ENCODE data around the gene QARS1. TPM values are rescaled to one million over a fixed set of nuclear protein-coding genes. Genes with fewer than 3 reads are reported as not detected.

QARS1 gene
- total and polyA plus RNA-seq, 2 of the 13 experiments (the other 11 are each of a cell fraction or from before 2014, with no cell fraction given): 307 to 327 TPM

DNA sequence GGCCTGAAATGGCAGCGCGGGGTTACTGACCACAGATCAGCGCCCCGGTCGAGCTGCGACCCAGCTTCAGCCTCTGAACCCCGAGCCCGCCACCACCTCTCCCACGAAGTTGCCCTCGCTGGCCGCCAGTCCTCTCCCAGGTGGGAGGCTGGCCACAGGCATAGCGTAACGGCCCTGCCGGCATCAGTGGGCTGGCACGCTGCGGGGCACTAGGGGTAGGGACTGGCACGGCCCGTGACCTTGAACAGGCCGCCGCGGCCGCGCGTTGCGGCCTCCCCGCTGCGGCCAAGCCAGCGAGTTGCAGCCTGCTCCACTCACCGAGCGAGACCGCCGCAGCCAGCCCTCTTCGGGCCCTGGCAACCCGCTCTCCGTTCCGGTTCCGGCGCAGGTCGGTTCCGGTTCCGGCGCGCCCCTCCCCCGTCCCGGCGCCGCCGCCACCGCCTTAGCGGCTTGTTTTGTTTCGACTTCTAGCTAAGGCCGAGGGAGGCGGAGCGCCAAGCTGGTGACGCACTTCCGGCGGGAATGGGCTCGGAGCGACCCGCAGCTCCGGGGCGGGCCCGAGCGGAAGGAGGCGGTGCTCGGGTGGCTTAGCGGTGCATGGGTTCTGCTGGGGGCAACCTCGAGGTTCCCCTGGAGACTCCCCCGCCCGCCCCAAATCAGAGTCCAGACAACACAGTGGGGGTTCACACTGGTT, 16.0 kb upstream of the QARS1 start, which contains the start of gene USP19 (continued):
- TF ChIP-seq ATF4 (CRISPR knock-in tag; IDR thresholded peaks at IDR 0.05) (no peak), NR2F1 (CRISPR knock-in tag; IDR thresholded peaks at IDR 0.05) (no peak), RFX1 (IDR thresholded peaks at IDR 0.05) (no peak), SMAD3 (CRISPR knock-in tag; IDR thresholded peaks at IDR 0.05) (0 out of 2 replicates have a peak, but pooled peaks have one; percentile 41), ZNF530 (CRISPR knock-in tag; IDR thresholded peaks at IDR 0.05; ENCODE audit: low read depth) (no peak), CSRNP1 (CRISPR knock-in tag; IDR thresholded peaks at IDR 0.05) (peak; percentile 80; the same call in 1 of the 2 replicates), ZNF251 (CRISPR knock-in tag; IDR thresholded peaks at IDR 0.05) (no peak), RNF2 (conservative IDR thresholded peaks at IDR 0.05; ENCODE audit: low read depth) (no peak), ZNF501 (CRISPR knock-in tag; IDR thresholded peaks at IDR 0.05) (peak; percentile 91), TAF1 (CRISPR knock-in tag; IDR thresholded peaks at IDR 0.05) (peak; percentile 87), ISL2 (CRISPR knock-in tag; IDR thresholded peaks at IDR 0.05) (peak; percentile 78), MTA3 (CRISPR knock-in tag; IDR thresholded peaks at IDR 0.05) (no peak), KMT2A (CRISPR knock-in tag; IDR thresholded peaks at IDR 0.05) (peak; percentile 62; the same call in 1 of the 2 replicates), ZNF510 (CRISPR knock-in tag; IDR thresholded peaks at IDR 0.05; ENCODE audit: low read depth) (no peak), ZNF841 (CRISPR knock-in tag; IDR thresholded peaks at IDR 0.05; ENCODE audit: borderline replicate concordance) (no peak), WIZ (CRISPR knock-in tag; IDR thresholded peaks at IDR 0.05) (no peak; the same call in 1 of the 2 replicates), ZNF33A (CRISPR knock-in tag; IDR thresholded peaks at IDR 0.05; ENCODE audit: borderline replicate concordance) (no peak), ZNF776 (CRISPR knock-in tag; IDR thresholded peaks at IDR 0.05) (peak; percentile 81), ZNF572 (CRISPR knock-in tag; IDR thresholded peaks at IDR 0.05) (no peak; the same call in 1 of the 2 replicates), NRL (CRISPR knock-in tag; IDR thresholded peaks at IDR 0.05; ENCODE audit: borderline replicate concordance) (peak; percentile 57; the same call in 1 of the 2 replicates)
- TF ChIP-seq, protein P1, sequence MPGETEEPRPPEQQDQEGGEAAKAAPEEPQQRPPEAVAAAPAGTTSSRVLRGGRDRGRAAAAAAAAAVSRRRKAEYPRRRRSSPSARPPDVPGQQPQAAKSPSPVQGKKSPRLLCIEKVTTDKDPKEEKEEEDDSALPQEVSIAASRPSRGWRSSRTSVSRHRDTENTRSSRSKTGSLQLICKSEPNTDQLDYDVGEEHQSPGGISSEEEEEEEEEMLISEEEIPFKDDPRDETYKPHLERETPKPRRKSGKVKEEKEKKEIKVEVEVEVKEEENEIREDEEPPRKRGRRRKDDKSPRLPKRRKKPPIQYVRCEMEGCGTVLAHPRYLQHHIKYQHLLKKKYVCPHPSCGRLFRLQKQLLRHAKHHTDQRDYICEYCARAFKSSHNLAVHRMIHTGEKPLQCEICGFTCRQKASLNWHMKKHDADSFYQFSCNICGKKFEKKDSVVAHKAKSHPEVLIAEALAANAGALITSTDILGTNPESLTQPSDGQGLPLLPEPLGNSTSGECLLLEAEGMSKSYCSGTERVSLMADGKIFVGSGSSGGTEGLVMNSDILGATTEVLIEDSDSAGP (CRISPR knock-in tag; IDR thresholded peaks at IDR 0.05; ENCODE audit: borderline replicate concordance): peak; percentile 97
- TF ChIP-seq, protein P2, sequence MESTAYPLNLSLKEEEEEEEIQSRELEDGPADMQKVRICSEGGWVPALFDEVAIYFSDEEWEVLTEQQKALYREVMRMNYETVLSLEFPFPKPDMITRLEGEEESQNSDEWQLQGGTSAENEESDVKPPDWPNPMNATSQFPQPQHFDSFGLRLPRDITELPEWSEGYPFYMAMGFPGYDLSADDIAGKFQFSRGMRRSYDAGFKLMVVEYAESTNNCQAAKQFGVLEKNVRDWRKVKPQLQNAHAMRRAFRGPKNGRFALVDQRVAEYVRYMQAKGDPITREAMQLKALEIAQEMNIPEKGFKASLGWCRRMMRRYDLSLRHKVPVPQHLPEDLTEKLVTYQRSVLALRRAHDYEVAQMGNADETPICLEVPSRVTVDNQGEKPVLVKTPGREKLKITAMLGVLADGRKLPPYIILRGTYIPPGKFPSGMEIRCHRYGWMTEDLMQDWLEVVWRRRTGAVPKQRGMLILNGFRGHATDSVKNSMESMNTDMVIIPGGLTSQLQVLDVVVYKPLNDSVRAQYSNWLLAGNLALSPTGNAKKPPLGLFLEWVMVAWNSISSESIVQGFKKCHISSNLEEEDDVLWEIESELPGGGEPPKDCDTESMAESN (CRISPR knock-in tag; conservative IDR thresholded peaks at IDR 0.05): peak; percentile 97
- TF ChIP-seq, protein P3, sequence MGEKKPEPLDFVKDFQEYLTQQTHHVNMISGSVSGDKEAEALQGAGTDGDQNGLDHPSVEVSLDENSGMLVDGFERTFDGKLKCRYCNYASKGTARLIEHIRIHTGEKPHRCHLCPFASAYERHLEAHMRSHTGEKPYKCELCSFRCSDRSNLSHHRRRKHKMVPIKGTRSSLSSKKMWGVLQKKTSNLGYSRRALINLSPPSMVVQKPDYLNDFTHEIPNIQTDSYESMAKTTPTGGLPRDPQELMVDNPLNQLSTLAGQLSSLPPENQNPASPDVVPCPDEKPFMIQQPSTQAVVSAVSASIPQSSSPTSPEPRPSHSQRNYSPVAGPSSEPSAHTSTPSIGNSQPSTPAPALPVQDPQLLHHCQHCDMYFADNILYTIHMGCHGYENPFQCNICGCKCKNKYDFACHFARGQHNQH (CRISPR knock-in tag; IDR thresholded peaks at IDR 0.05): peak; percentile 79
